Measurements from ENCODE around the gene KRTAP1-3. TPM values are rescaled to one million over a fixed set of nuclear protein-coding genes. Genes with fewer than 3 reads are reported as not detected.
"Not testable (repeated sequence)": the region's sequence is repeated elsewhere in the genome, so short reads cannot be mapped to it uniquely, and the experiment has no call there.

Gene KRTAP1-3, protein sequence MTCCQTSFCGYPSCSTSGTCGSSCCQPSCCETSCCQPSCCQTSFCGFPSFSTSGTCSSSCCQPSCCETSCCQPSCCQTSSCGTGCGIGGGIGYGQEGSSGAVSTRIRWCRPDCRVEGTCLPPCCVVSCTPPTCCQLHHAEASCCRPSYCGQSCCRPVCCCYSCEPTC
- total RNA-seq (not detected), polyA plus RNA-seq (not detected)
- long read RNA-seq, donor 1: 0 reads
- long read RNA-seq, donor 2: 0 reads
- long read RNA-seq, donor 3: 0 reads

DNA sequence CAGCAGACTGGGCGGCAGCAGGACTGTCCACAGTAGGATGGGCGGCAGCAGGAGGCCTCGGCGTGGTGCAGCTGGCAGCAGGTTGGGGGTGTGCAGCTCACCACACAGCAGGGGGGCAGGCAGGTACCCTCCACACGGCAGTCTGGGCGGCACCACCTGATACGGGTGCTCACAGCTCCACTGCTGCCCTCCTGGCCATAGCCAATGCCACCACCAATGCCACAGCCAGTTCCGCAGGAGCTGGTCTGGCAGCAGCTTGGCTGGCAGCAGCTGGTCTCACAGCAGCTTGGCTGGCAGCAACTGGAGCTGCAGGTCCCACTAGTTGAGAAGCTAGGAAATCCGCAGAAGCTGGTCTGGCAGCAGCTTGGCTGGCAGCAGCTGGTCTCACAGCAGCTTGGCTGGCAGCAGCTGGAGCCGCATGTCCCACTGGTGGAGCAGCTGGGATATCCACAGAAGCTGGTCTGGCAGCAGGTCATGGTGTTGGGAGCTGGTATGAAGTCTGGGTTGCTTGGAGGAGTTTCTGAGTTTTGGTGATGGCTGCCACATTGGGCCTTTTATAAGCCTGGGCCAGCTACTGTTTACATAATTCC is at the start of gene KRTAP1-3:
Gene KRTAP1-3 (minus strand): TSS at position 529 of the 590 bp plus-strand sequence. CDS start 53 bp downstream, at position 476.
- H3K9me3 ChIP-seq; ATAC-seq; H3K4me3 ChIP-seq; H3K4me1 ChIP-seq; H3K36me3 ChIP-seq; intact Hi-C loops (cut with DNase I); H3K27ac ChIP-seq: not testable (repeated sequence)
- H3K27me3 ChIP-seq: peaks cover 0 to 20% (median 0%) of the 10 kb centered on the region in 9 donors
- 88 to 94% (median 90%) methylated on average over 5 to 10 of the region's 10 CpGs for WGBS, 4 donors
- DNase-seq: peak in 1 of 5 donors; percentile 25

DNA sequence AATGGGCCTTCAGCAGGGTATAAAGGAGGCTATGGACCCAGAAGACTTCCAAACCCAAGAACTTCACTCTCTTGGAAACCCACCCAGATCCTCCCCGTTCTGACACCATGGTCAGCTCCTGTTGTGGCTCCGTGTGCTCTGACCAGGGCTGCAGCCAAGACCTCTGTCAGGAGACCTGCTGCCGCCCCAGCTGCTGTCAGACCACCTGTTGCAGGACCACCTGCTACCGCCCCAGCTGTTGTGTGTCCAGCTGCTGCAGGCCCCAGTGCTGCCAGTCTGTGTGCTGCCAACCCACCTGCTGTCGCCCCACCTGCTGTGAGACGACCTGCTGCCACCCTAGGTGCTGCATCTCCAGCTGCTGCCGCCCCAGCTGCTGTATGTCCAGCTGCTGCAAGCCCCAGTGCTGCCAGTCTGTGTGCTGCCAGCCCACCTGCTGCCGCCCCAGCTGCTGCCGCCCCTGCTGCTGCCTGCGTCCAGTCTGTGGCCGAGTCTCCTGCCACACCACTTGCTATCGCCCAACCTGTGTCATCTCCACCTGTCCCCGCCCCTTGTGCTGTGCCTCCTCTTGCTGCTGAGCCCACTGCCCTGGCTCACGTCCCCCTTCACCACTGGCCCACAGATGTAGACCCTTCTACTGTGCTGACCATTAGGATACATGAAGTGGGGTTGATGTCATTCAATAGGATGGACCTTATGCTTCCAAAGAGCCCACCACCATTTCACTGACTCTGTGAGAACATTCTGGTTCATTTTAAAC is 49.6 kb upstream of the KRTAP1-3 start, which contains the start of gene KRTAP4-7:
Gene KRTAP4-7 (plus strand): TSS at position 51 of the 757 bp plus-strand sequence. CDS start 57 bp downstream, at position 108.
- WGBS, 4 donors: 47 to 79% (median 69%) methylated on average over 6 to 14 of the region's 14 CpGs
- intact Hi-C loops (cut with DNase I); DNase-seq; H3K4me1 ChIP-seq; ATAC-seq; H3K36me3 ChIP-seq; H3K27me3 ChIP-seq; H3K27ac ChIP-seq; H3K9me3 ChIP-seq; H3K4me3 ChIP-seq: not testable (repeated sequence)

DNA sequence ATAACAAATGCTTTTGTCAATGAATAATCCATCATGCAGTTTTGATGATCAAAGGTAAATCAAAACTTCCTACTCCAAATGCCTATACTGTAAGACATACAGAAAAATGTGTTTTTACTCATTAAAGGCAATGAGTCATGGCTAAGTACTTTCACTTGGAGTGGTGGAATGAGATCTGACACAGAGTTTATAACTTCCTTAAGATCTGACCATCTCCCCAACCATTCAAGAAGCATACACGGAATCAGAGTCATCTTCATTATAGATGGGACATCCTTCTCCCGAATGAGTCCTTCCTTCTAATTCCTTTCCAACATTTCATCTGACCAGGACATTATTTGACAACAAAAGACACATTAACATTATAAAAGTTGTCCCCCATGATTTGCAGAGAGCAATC is 48.8 kb upstream of the KRTAP1-3 start:
- H3K36me3 ChIP-seq; H3K27me3 ChIP-seq; ATAC-seq; H3K4me1 ChIP-seq; intact Hi-C loops (cut with DNase I); H3K9me3 ChIP-seq; H3K27ac ChIP-seq; H3K4me3 ChIP-seq; DNase-seq: not testable (repeated sequence)
- WGBS, 4 donors: 71 to 90% (median 74%) methylated on average over 2 of the region's 2 CpGs

DNA sequence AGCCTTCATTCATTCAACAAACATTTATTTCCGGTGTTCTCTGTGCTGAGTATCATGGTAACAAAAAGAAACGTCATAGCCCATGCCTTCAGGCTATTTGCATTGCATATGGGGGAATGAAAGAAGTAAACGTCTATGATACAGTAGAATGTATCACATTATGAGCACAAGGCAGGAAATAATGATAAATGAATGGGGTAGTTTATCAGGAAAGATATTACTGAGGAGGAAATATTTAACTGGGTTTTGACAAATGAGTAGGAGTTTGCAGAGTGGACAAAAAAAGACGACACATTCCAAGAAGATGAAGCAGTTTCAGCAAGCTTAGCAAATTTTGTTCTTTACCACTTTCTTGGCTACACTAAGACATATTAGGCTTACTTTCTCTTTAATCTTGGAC is 48.0 kb upstream of the KRTAP1-3 start:
- ATAC-seq (no peak), DNase-seq (no peak)
- no peaks in the 10 kb centered on the region for H3K4me1 ChIP-seq
- intact Hi-C loops (cut with DNase I): no loop called here
- no peaks in the 10 kb centered on the region for H3K9me3 ChIP-seq
- H3K4me3 ChIP-seq: no peak overlapping the region
- WGBS, 4 donors: 38 to 59% (median 43%) methylated on average over 4 of the region's 4 CpGs
- H3K27me3 ChIP-seq: peaks cover 0 to 7% (median 0%) of the 10 kb centered on the region in 9 donors
- H3K36me3 ChIP-seq: no peaks in the 10 kb centered on the region
- TF ChIP-seq, protein P1, sequence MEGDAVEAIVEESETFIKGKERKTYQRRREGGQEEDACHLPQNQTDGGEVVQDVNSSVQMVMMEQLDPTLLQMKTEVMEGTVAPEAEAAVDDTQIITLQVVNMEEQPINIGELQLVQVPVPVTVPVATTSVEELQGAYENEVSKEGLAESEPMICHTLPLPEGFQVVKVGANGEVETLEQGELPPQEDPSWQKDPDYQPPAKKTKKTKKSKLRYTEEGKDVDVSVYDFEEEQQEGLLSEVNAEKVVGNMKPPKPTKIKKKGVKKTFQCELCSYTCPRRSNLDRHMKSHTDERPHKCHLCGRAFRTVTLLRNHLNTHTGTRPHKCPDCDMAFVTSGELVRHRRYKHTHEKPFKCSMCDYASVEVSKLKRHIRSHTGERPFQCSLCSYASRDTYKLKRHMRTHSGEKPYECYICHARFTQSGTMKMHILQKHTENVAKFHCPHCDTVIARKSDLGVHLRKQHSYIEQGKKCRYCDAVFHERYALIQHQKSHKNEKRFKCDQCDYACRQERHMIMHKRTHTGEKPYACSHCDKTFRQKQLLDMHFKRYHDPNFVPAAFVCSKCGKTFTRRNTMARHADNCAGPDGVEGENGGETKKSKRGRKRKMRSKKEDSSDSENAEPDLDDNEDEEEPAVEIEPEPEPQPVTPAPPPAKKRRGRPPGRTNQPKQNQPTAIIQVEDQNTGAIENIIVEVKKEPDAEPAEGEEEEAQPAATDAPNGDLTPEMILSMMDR (IDR thresholded peaks at IDR 0.05): no peak
- TF ChIP-seq POLR2A (IDR thresholded peaks at IDR 0.05): no peak
- no peak overlapping the region for H3K27ac ChIP-seq

DNA sequence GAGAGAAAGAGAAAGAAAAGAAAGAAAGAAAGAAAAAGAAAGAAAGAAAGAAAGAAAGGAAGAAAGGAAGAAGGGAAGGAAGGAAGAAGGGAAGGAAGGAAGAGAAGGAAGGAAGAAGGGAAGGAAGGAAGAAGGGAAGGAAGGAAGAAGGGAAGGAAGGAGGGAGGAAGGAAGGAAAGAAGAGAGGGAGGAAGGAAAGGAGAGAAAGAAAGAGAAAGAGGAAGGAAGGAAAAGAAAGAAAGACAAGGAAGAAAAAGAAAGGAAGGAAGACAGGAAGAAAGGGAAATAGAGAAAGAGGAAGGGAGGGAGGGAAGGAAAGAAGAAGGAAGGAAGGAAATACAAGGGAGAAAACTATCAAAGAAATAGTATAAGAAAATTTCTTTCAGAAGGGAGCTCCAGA is 42.1 kb upstream of the KRTAP1-3 start:
- TF ChIP-seq, protein P1 (IDR thresholded peaks at IDR 0.05): no peak
- TF ChIP-seq POLR2A (IDR thresholded peaks at IDR 0.05): no peak
- no peak overlapping the region for H3K27ac ChIP-seq
- peaks cover 0 to 25% (median 3%) of the 10 kb centered on the region in 9 donors for H3K27me3 ChIP-seq
- DNase-seq (no peak), ATAC-seq (no peak)
- H3K9me3 ChIP-seq: no peaks in the 10 kb centered on the region
- H3K36me3 ChIP-seq: no peaks in the 10 kb centered on the region
- intact Hi-C loops (cut with DNase I): no loop called here
- no peaks in the 10 kb centered on the region for H3K4me1 ChIP-seq
- no peak overlapping the region for H3K4me3 ChIP-seq

Data from heart left ventricle (tissue), 16 donors.